GM21367 (cell line): ENCODE data around the gene SPAAR.
"Not testable (repeated sequence)": the region's sequence is repeated elsewhere in the genome, so short reads cannot be mapped to it uniquely, and the experiment has no call there.

Source experiments
- ATAC-seq: cut with Tn5 transposase; IDR thresholded peaks from one replicate; pipeline ENCODE4 v1.9.1; 2021; ENCODE audit not compliant: unreplicated experiment

The SPAAR gene

GRCh38 chr9:35903049-35903448 is 6.2 kb upstream of the SPAAR start:
- ATAC-seq = no peak

GRCh38 chr9:35904338-35904737 is 5.0 kb upstream of the SPAAR start:
- no peak for ATAC-seq

- no peak for ATAC-seq
Observed at GRCh38 chr9:35905051-35905781, 4.1 kb upstream of the SPAAR start.

- no peak for ATAC-seq
Observed at GRCh38 chr9:35905912-35906679, 3.2 kb upstream of the SPAAR start, which contains the start of gene HRCT1. TSS of gene HRCT1 (plus strand) at chr9:35906202. CDS start at chr9:35906288, 86 bp downstream.

GRCh38 chr9:35906923-35907699 is 2.2 kb upstream of the SPAAR start:
- no peak for ATAC-seq

GRCh38 chr9:35907711-35908503 is 1.4 kb upstream of the SPAAR start:
- ATAC-seq = no peak

- no peak for ATAC-seq
Observed at GRCh38 chr9:35908504-35909125, 675 bp upstream of the SPAAR start.

- no peak for ATAC-seq
Observed at GRCh38 chr9:35909687-35910612, 660 bp downstream of the SPAAR start.

- no peak for ATAC-seq
Observed at GRCh38 chr9:35910613-35911359, 1.5 kb downstream of the SPAAR start.

- no peak for ATAC-seq
Observed at GRCh38 chr9:35911690-35912089, 2.4 kb downstream of the SPAAR start.

GRCh38 chr9:35912791-35913400 is 3.6 kb downstream of the SPAAR start:
- no peak for ATAC-seq

GRCh38 chr9:35913429-35913828 is 4.1 kb downstream of the SPAAR start:
- not testable (repeated sequence) for ATAC-seq

GRCh38 chr9:35914301-35914807 is 5.1 kb downstream of the SPAAR start:
- no peak for ATAC-seq

- no peak for ATAC-seq
Observed at GRCh38 chr9:35915681-35916294, 6.5 kb downstream of the SPAAR start.

GRCh38 chr9:35917261-35917660 is 8.0 kb downstream of the SPAAR start:
- ATAC-seq = no peak

- no peak for ATAC-seq
Observed at GRCh38 chr9:35918780-35919179, 9.5 kb downstream of the SPAAR start.

GRCh38 chr9:35919212-35920008 is 10.1 kb downstream of the SPAAR start:
- no peak for ATAC-seq
